ENCODE measurements around the gene BRD3OS.
"Not testable (repeated sequence)": the region's sequence is repeated elsewhere in the genome, so short reads cannot be mapped to it uniquely, and the experiment has no call there.

Gene BRD3OS

DNA sequence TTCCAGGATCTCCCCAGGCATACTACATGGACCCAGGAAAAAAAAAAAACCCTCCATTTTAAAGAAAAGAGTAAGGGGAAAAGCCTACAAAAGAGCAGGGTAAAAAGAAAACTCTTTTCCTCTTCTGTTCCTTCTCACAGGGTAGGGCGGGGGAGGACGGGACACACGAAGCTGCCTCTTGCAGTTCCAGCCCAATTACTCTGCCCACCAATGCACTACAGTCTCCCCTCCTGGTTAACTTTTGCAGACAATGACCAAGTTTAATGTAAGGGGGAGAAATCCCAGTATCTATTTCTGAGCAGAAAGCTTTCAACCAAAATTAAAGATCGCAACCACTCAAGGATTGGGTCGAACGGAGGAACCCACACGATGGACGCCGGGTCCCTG, 41.2 kb downstream of the BRD3OS start:
- no peak for DNase-seq

DNA sequence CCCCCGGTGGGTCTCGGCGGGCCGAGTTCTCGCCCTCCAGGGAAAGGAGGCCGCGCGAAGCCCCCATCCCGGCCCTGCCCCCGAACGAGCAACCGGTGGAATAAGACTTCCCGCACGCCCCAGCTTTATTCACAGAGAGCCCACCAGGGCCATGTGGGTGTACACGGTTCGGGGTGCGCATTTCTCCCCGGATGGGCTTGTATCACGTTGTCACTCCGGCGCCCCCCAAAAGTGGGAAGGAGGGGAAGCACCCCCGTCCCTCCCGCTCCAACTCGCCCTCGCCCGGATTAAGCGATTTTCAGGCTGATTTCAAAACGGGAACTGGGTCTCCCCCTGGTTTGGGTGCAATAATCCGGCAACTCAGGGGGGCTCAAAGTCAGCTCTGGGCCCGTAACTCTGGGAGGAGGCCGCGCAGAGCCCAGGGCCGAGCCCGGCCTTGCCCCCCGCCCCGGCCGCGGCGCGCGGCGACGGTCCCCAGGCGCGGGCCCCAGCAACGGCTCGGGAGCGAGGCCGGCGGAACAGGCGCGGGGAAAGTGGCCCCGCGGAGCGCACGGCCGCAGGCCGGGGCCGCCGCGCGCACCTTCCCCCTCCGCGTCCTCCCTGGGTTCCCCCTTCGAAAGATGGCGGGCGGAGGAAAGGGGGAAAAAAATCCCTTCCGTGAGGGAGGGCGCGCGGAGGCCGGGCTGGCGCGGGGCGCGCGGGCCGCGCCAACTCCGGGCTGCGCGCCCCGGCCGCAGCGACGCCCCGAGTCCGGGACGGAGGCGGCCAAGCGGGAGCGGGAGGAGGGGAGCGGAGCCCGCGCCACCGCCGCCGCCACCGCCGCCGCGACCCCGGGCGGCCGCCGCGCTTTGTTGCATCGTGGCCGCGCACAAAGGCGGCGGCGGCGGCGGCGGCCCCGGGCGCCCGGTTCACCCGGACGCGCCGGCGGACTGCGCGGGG, 41.9 kb downstream of the BRD3OS start:
- DNase-seq: peak; percentile 64

- DNase-seq: peak; percentile 94
Measured at GRCh38 chr9:134067904-134068743, 42.8 kb downstream of the BRD3OS start, which contains the start of gene BRD3. BRD3 (minus strand) TSS chr9:134068026; CDS start chr9:134053477, 14,549 bp downstream.

DNA sequence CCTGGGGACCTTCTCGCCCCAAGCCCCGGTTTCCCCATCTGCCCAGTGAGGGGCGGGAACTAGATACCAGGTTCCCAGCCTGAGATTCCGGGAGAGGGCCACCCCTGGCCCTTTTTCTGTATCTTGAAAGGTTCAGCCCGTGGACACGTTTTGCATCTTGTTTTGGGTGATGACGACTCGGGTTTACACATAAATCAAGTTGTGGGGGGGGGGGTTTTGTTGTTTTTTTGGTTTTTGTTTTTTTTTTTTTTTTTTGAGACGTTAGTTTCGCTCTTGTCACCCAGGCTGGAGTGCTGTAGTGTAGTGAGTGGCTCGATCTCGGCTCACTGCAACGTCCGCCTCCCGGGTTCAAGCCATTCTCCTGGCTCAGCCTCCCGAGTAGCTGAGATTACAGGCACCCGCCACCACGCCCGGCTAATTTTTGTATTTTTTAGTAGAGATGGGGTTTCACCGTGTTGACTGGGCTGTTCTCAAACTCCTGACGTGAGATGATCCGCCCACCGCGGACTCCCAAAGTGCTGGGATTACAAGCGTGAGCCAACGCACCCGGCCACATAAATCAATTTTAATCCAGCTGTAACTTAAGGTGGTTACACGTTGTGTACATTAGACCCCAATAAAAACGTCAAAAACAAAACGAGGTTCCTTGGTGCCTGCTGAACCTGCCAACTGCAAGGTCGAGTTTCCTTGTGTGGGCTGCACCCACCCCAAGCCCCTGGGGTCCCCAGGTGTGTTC, 43.6 kb downstream of the BRD3OS start:
- no peak for DNase-seq

DNA sequence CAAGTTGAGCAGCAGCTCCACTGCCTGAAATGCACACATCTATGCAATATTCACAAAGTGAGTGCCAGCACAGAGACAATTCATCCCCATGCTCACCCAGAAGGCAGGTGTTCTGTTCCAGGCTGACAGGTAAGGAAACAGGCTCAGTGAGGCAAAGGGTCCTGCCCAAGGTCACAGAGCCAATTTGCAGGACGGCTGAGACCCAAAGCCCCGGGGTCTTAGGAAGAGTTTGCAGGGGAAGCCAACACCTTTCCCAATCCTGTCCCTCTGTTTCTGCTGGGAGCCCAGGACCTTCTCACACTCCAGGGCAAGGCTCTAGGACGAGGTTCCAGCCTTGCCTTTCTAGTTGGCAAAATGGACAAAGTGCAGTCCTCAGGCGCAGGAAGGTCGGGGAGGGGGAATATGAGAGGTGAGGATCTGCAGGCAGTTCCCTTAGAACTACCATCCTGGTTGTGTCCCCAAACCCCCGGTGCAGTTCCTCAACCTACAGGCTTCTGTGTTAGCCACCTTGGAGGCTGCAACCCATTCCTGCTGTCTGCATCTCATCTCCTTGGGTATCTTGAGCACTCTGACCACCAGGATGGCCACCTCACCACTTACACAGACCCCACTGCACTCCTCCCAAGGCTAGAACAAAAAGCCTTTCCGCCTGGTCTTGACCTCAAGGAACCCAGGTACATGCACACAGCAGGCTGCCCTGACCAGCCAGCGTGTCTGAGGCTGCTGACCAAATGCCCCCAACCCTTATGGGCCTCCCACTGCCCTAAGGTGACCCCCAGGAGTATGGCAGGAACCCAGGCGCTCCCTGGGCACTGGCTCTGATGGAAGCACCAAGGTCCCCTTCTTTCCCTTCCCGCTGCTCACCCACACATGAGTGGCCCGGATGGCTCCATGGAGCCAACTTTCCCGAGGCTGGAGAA, 44.5 kb downstream of the BRD3OS start:
- DNase-seq: no peak

- no peak for DNase-seq
Measured at GRCh38 chr9:134071149-134071548, 45.9 kb downstream of the BRD3OS start.

GRCh38 chr9:134072683-134073082, 47.4 kb downstream of the BRD3OS start:
- not testable (repeated sequence) for DNase-seq

GRCh38 chr9:134073500-134073899, 48.2 kb downstream of the BRD3OS start:
- DNase-seq: no peak

DNA sequence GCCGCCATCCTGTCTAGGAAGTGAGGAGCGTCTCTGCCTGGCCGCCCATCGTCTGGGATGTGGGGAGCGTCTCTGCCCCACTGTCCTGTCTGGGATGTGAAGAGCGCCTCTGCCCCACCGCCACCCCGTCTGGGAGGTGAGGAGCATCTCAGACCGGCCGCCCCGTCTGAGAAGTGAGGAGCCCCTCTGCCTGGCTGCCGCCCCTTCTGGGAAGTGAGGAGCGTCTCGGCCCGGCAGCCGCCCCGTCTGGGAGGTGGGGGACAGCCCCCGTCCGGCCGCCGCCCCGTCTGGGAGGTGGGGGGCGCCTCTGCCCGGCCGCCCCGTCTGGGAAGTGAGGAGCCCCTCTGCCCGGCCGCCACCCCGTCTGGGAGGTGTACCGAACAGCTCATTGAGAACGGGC, 50.4 kb downstream of the BRD3OS start:
- DNase-seq: not testable (repeated sequence)

GRCh38 chr9:134076644-134077043, 51.4 kb downstream of the BRD3OS start:
- no peak for DNase-seq

Data from eye (tissue), 1 donor.